ENCODE data around the gene PLXNB1.

PLXNB1 gene

DNA sequence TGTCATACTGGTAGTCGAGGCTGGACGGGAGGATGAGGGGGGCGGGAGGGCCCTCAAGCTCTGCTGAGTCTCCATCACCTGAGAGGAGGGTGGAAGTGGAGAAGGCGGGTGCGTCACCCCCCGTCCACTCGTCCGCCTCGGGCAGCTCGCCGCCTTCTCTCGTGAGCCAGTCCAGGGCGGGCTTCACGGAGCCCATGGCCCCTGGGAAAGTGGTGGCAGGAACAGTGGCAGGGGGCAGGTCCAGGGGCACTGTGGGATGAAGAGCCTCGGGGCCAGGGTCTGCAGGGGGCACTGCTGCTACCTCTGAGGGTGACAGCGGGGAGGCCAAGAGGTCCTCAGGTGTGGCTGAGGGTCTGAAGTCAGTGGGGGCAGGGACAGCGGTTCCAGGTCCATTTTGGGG is 10.3 kb downstream of the PLXNB1 start:
- H3K27me3 Mint-ChIP-seq: no peaks in the 10 kb centered on the region
- no peaks in the 10 kb centered on the region for H3K9me3 Mint-ChIP-seq
- no peaks in the 10 kb centered on the region for H3K4me1 Mint-ChIP-seq
- no peak overlapping the region for H3K4me3 Mint-ChIP-seq
- DNase-seq: no peak
- ATAC-seq: no peak
- no peak overlapping the region for H3K27ac Mint-ChIP-seq

DNA sequence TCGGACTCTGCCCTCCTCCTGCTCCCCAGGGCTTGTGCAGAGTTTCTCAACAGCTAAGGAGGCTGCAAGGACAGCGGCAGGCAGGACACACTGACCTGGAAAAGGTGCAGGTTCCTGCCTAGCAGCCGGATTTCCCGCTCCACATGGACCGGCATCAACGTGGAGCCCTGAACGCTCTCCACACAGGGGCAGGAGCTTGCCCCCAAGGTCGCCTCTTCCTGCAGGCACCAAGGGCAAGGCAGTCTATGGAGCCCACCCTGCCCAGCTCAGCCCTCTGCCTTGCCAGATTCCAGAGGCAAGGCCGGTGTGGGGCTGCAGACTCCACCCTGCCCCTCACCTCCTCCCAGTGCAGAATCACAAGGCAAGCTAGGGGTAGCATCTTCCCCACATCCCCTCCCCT is 10.7 kb downstream of the PLXNB1 start:
- H3K4me1 Mint-ChIP-seq: no peaks in the 10 kb centered on the region
- DNase-seq: no peak
- H3K27ac Mint-ChIP-seq: peak overlapping the region in 1 of 2 donors; percentile 67
- H3K4me3 Mint-ChIP-seq: no peak overlapping the region
- H3K9me3 Mint-ChIP-seq: no peaks in the 10 kb centered on the region
- no peak for ATAC-seq
- H3K27me3 Mint-ChIP-seq: no peaks in the 10 kb centered on the region

DNA sequence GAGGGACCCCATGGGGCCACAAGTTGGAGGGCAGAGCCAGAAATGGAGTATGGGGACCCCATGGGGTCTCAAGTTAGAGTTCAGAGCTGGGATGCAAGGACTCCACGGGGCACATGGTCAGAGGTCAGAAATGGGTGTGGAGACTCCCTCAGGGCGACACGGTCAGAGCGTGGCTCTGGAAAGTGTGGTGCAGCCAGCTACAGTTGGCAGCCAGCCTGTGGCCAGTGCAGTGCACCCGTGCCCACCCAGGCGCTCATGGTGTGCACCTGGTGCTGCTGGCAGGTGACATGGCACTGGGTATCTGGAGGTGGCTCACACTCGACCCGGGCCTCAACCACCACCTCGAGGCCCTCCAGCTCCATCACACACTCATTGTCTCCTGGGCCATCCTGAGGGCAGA is 11.2 kb downstream of the PLXNB1 start:
- DNase-seq (no peak), ATAC-seq (no peak)
- Mint-ChIP-seq H3K27me3 (no peaks in the 10 kb centered on the region), H3K27ac (peak overlapping the region in 1 of 2 donors; percentile 67), H3K4me1 (no peaks in the 10 kb centered on the region), H3K4me3 (no peak overlapping the region), H3K9me3 (no peaks in the 10 kb centered on the region)

DNA sequence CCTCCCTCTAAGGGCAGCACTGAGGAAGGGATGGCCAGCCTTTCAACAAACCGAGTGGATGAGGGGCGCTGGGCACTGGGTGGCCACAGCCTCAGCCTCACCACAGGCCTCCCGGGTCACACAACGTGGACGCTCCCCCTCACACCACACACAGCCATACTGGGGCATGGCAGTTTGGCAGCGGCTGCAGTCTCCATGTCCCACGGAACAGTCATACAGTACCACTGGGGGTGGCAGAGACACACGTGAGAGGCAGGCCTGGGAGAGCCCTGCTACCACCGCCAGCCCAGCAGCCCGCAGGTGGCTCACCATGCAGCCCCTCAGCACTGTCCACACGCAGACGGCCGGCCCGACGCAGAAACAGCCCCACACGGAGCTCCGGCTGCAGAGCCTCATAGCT is 11.7 kb downstream of the PLXNB1 start:
- Mint-ChIP-seq H3K9me3 (no peaks in the 10 kb centered on the region), H3K27me3 (no peaks in the 10 kb centered on the region), H3K4me3 (no peak overlapping the region), H3K4me1 (no peaks in the 10 kb centered on the region), H3K27ac (peak overlapping the region in 1 of 2 donors; percentile 51)
- ATAC-seq (no peak), DNase-seq (no peak)

DNA sequence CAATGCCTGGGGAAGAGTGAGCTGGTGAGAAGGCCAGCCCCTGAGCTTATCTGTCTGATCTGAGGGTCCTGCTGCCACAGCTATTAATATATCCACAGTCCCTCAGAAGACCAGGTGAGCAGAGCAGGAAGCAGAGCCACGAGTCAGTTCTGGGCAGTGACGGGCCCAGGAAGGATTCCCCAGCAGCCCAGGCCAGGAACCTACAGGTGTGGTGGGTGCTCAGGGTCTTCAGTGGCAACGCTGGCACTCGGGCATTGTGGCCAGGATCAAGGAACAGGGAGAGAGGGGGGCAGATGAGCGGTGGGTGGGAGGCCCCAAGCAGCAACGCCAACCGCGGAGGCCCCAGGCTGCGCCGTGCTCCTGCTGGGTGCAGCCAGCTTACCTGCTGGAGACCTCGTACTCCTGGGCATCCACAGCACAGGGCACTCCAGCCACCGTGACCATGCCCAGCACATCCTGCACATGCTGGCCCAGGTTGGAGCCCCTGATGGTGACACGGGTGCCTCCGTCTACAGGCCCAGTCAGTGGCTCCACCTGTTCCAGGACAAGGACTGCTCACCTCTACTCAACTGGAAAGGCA is 12.3 kb downstream of the PLXNB1 start:
- ATAC-seq (no peak), DNase-seq (no peak)
- Mint-ChIP-seq H3K4me3 (no peak overlapping the region), H3K27me3 (no peaks in the 10 kb centered on the region), H3K27ac (no peak overlapping the region), H3K9me3 (no peaks in the 10 kb centered on the region), H3K4me1 (no peaks in the 10 kb centered on the region)

DNA sequence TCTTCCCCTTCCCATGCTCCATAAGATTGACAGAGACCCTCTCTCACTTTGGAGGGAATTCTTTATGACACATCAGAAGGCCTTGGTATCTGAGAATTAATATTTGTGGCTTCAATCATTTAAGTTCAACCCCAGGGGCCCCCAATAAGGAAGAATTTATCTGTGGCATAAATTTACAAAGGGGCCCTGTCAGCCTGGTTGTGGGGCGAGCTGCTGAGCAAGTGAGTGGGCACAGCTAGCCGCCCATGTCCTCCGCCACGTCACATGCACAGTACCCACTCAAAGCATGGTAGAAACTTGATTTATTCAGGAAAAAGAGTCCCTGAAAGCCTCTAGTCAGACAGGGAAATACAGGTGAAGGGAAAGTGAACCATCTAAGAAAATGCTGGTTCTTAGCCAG is 13.3 kb downstream of the PLXNB1 start:
- H3K4me1 Mint-ChIP-seq: no peaks in the 10 kb centered on the region
- DNase-seq (no peak), ATAC-seq (no peak)
- H3K9me3 Mint-ChIP-seq: no peaks in the 10 kb centered on the region
- H3K27ac Mint-ChIP-seq: peak overlapping the region in 1 of 2 donors; percentile 46
- H3K4me3 Mint-ChIP-seq: no peak overlapping the region
- H3K27me3 Mint-ChIP-seq: no peaks in the 10 kb centered on the region

DNA sequence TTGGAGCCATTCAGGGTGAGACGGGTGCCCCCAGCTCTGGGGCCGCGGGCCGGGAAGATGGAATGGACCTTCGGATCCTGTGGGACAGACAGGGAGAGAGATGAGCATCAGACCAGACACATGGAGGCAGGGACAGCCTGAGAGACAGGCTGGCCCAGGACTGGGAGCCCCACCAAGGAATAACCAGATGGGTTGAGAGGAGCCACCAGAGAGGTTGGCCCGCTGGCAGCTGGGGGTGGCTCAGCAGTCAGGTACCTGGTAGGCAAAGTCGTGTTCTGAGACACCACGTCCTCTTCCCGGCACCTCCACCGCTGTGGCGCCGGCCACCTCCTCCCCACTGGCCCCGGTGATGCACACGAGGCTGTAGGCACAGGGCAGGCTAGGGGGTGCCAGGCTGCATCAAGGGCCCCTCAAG is 13.8 kb downstream of the PLXNB1 start:
- no peak overlapping the region for H3K27ac Mint-ChIP-seq
- H3K9me3 Mint-ChIP-seq: no peaks in the 10 kb centered on the region
- ATAC-seq (no peak), DNase-seq (no peak)
- H3K4me1 Mint-ChIP-seq: no peaks in the 10 kb centered on the region
- no peak overlapping the region for H3K4me3 Mint-ChIP-seq
- no peaks in the 10 kb centered on the region for H3K27me3 Mint-ChIP-seq

DNA sequence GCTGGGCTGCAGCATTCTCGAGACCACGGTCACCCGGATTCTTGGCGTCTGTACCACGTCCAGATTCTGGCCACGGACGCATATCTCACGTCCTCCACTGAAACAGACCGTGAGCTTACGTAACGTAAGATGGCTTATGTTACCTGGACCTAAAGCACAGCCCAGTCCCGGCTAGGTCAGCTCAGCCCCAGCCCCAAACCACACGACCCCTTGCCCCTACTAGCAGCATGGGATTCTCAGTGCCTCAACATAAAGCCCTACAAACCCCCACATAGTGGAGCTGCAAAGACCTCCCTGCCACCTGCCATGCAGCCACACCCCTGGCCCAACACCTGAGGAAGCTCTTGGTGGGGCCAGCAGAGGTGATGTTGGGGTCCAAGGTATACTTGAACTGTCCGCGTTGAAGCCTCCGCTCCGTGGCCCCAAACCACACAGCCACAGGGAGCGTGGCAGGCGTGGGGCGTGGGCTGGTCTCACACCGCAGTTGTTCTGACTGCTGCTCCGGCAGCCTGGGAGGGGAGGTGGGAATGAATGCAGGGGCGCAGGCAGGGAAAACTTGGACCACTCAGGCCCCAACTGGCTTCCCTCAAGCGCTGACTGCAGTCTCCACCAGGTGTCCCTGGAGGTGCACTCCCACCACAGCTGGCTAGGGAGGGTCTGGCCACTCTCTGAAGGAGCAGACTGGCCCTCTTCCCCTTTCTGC is 14.5 kb downstream of the PLXNB1 start:
- Mint-ChIP-seq H3K27ac (no peak overlapping the region), H3K4me3 (no peak overlapping the region), H3K9me3 (no peaks in the 10 kb centered on the region), H3K4me1 (no peaks in the 10 kb centered on the region), H3K27me3 (no peaks in the 10 kb centered on the region)
- no peak for DNase-seq
- ATAC-seq: no peak

DNA sequence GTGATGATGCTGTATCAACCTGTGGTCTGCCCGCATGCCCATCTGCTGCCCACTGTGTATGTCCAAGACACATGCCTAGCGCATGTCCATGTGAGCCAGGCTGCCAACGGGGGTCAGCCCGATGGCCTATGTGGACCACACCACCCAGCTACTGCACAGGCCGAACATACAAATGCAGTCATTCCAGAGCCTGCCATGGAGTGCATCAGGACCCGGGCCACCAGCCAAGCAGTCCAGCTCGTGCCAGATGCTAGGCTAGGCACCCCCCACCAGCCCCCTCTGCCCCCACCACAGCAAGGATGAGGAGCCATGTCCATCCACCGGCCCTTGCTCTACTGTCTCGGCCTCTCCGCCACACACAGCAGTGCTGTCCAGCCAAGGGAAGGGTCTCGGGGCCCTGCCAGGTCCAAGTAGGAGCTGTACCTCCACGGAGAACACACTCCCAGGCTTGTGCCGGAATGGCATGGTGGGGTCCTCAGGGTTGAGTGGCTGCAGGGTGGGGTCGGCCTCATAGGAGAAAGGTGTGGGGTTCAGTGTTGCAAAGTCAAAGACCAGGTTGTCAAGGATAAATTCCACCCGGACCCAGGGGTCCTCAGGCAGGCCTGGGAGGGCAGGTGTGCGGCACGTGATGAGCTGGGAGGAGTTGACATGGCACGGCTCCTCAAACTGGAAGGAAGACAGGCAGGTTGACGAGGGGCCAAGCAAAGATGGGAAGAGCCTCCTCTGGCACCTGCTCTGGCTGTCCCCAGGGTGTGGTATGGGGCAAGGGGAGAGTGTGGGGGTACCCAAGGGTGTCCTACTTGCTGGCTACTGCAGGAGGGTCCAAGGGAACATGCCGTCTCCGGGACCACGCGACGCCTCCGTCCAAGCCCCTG is 15.3 kb downstream of the PLXNB1 start:
- Mint-ChIP-seq H3K4me1 (no peaks in the 10 kb centered on the region), H3K4me3 (no peak overlapping the region), H3K9me3 (no peaks in the 10 kb centered on the region), H3K27ac (peak overlapping the region in 1 of 2 donors; percentile 42), H3K27me3 (no peaks in the 10 kb centered on the region)
- no peak for ATAC-seq
- DNase-seq: no peak

DNA sequence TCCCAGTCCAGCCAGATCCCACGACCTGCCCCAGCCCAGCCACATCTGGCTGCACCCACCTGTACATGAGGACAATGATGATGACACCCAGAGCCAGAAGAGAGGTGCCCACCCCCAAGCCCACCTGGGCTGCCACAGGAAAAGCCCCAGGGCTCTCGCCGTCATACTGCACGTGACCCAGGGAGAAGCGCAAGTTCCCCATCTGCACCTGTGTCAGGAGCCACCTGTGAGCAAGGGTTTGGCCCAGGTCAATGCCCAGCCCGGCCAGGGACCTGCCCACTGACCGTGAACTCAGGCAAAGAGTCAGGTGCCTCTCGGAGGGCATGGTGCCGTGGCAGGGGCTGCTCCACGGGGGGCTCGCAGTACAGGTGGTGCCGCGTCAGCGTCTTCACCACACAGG is 16.3 kb downstream of the PLXNB1 start:
- no peak overlapping the region for H3K27ac Mint-ChIP-seq
- H3K27me3 Mint-ChIP-seq: no peaks in the 10 kb centered on the region
- no peaks in the 10 kb centered on the region for H3K9me3 Mint-ChIP-seq
- H3K4me1 Mint-ChIP-seq: no peaks in the 10 kb centered on the region
- no peak overlapping the region for H3K4me3 Mint-ChIP-seq
- DNase-seq (no peak), ATAC-seq (no peak)

DNA sequence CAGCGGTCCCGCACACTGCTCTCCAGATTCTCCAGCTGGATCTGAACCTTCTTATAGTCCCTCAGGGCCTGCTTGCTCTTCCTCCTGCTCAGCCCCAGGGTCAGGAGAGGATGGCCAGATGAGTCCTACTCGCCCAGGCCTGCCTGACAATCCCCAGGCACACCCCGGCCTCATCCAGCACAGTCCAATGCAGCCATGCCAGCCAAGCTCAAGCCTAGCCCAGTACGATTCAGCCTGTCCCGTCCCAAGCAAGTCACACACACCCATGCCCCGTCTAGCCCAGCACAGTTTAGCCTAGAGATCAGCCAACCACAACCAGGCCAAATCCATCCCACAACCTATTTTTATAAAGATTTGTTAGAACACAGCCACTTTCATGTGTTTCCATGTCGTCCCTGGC is 16.8 kb downstream of the PLXNB1 start:
- H3K27me3 Mint-ChIP-seq: no peaks in the 10 kb centered on the region
- DNase-seq (no peak), ATAC-seq (no peak)
- H3K4me3 Mint-ChIP-seq: no peak overlapping the region
- no peaks in the 10 kb centered on the region for H3K4me1 Mint-ChIP-seq
- no peak overlapping the region for H3K27ac Mint-ChIP-seq
- H3K9me3 Mint-ChIP-seq: no peaks in the 10 kb centered on the region

DNA sequence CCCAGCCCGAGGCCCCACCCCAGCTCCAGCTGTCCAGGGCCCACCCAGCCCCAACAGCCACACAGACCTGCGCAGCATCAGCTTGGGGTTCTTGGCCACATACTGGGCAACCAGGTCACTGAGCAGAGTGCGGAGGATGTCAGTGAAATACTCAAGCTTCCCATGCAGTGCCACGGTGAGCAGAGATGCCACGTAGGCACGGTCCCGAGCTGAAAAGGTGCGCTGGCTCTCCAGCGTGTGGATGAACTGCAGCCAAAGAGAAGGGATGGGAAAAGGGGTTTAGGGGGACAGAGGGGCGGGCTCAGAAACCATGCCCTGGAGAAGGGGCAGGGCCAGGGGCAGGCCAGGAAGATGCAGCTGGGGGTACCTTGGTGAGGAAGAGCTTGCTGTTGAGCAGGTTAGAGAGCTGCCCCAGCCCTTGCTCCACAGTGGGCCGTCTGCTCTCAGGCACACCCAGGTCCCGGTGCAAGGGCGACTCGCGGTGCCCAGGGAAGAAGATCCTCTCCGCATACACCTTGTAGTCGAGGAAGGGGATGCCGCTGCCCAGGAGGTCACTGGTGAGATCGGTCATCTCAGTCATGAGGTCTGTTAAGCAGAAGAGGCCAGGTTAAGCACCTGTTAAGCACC is 17.4 kb downstream of the PLXNB1 start:
- no peaks in the 10 kb centered on the region for H3K27me3 Mint-ChIP-seq
- ATAC-seq (no peak), DNase-seq (no peak)
- no peaks in the 10 kb centered on the region for H3K9me3 Mint-ChIP-seq
- no peak overlapping the region for H3K27ac Mint-ChIP-seq
- H3K4me3 Mint-ChIP-seq: no peak overlapping the region
- no peaks in the 10 kb centered on the region for H3K4me1 Mint-ChIP-seq

DNA sequence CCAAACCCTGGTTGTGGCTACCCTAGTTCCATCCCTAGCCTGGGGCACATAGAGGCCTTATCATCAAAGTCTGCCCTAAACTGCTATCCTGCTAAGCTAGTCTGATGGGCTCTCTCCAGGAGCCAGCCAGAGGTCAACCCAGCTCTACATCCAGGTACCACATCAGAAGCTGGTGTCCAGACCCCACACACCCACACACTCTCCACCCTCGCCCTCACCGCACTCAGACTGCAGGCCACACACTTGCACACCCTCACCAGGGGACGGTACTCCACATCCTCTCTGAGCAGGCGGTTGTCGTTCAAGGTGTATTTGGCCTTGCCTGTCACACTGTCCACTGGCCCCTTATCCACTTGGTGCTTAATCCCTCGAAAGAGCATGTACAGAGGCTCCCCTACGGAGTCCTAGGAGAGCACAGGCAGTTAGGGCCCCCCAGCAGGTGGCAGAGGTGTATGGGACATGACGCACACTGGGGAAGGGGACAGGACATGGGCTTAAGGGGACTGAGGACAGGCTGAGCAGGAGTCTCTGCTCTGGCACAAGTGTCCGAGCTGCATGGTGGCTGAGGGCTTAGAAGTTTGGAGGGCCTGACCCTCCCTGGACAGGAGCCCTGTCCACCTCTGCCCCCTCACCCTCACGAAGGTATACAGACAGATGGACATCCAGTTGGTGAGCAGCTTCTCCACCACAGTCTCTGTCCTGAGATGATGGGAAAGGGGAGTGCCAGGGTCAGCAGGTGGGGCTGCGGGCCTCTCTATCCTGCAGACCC is 18.1 kb downstream of the PLXNB1 start:
- ATAC-seq (no peak), DNase-seq (no peak)
- Mint-ChIP-seq H3K27me3 (no peaks in the 10 kb centered on the region), H3K4me1 (no peaks in the 10 kb centered on the region), H3K27ac (peak overlapping the region in 1 of 2 donors; percentile 14), H3K9me3 (no peaks in the 10 kb centered on the region), H3K4me3 (no peak overlapping the region)

DNA sequence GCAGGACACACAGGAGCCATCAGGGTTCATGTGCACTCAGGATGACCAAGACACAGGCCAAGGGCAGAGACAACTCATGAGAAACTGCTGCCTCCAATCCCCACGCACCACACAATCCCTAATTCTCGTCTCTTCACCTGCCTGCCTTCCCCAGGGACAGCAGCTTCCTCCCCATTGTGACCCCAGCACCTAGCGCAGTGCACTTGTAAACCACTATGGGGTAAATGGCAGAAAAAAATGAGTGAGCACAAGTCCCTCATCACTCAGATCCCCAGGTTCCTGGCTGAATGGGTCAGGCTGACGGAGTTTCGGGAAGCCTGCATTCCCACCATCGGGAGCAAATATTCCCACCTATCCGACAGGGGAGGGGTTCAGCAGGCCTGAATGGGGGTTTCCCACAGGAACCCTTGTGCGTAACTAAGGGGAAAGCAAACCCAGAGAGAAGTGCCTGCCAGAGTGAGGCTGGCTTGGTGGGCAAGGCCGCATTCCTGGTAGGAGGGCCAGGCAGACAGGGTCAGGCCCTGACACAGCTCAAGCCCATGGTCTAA is 18.8 kb downstream of the PLXNB1 start:
- no peak overlapping the region for H3K4me3 Mint-ChIP-seq
- H3K4me1 Mint-ChIP-seq: no peaks in the 10 kb centered on the region
- no peak overlapping the region for H3K27ac Mint-ChIP-seq
- H3K27me3 Mint-ChIP-seq: no peaks in the 10 kb centered on the region
- DNase-seq (no peak), ATAC-seq (no peak)
- H3K9me3 Mint-ChIP-seq: no peaks in the 10 kb centered on the region

All from stimulated activated naive CD8-positive, alpha-beta T cell treated with anti-CD3 and anti-CD28 coated beads, Interleukin-15, amount 100 ng/mL, for 72 hours (primary cell).